GM12864 (cell line): ENCODE data around the gene LBX2.

ENCODE experiments used
- DNase-seq: peaks from one replicate; pipeline ENCODE4 v3.0.0-alpha.2; 2011; ENCODE audit warnings: low read depth
- H3K4me3 ChIP-seq: 2 replicates; pipeline ENCODE4 v1.5.1; 2011; ENCODE audit warnings: mild to moderate bottlenecking, low read depth, low read length, control low read depth
- TF ChIP-seq, protein P1 (sequence below): IDR thresholded peaks from 2 replicates; pipeline ENCODE4 v1.5.1; 2011; ENCODE audit warnings: low read depth, mild to moderate bottlenecking, moderate library complexity, low read length, control low read depth, inconsistent platforms; ENCODE audit errors: missing control alignments

LBX2 gene

DNA sequence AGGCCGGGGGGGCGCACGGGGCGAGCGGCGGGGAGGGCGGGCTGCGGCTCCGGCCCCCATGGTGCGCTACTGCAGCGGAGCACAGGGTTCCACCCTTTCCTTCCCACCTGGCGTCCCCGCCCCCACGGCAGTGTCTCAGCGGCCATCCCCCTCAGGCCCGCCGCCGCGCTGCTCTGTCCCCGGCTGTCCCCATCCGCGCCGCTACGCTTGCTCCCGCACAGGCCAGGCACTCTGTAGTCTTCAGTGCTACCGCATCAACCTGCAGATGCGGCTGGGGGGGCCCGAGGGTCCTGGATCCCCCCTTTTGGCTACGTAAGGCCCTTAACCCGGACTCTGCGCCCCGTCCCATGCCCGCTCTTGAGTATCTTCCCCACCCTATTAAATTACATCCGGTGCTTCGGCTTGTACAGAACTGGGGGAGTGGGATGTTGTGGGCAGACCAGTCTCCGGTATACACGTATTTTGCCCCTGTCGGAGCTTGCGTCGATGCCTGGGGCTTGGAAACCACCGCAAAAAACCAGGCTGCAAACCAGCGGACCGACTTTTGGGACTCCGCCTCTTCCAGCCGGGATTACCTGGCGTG lies 41.8 kb downstream of the LBX2 start:
- TF ChIP-seq, protein P1, sequence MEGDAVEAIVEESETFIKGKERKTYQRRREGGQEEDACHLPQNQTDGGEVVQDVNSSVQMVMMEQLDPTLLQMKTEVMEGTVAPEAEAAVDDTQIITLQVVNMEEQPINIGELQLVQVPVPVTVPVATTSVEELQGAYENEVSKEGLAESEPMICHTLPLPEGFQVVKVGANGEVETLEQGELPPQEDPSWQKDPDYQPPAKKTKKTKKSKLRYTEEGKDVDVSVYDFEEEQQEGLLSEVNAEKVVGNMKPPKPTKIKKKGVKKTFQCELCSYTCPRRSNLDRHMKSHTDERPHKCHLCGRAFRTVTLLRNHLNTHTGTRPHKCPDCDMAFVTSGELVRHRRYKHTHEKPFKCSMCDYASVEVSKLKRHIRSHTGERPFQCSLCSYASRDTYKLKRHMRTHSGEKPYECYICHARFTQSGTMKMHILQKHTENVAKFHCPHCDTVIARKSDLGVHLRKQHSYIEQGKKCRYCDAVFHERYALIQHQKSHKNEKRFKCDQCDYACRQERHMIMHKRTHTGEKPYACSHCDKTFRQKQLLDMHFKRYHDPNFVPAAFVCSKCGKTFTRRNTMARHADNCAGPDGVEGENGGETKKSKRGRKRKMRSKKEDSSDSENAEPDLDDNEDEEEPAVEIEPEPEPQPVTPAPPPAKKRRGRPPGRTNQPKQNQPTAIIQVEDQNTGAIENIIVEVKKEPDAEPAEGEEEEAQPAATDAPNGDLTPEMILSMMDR: no peak
- DNase-seq: peak; percentile 53
- H3K4me3 ChIP-seq: peak overlapping the region; percentile 78

DNA sequence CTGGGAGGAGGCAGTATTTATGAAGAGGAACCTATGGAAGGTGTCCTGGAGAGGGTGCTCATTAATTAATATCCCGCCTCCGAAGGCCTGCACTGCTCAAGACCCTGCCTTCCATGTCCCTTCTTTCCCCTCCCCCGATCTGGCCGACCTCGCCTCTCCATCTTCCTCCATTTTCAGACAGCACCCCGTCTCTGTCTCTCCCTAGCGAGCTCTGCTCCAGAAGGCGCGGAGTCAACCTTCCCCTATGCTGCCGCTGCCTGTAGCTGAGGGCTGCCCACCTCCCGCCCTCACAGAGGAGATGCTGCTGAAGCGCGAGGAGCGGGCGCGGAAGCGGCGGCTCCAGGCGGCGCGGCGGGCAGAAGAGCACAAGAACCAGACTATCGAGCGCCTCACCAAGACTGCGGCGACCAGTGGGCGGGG lies 42.3 kb downstream of the LBX2 start:
- H3K4me3 ChIP-seq: peak overlapping the region; percentile 78
- TF ChIP-seq, protein P1: no peak
- DNase-seq: no peak

DNA sequence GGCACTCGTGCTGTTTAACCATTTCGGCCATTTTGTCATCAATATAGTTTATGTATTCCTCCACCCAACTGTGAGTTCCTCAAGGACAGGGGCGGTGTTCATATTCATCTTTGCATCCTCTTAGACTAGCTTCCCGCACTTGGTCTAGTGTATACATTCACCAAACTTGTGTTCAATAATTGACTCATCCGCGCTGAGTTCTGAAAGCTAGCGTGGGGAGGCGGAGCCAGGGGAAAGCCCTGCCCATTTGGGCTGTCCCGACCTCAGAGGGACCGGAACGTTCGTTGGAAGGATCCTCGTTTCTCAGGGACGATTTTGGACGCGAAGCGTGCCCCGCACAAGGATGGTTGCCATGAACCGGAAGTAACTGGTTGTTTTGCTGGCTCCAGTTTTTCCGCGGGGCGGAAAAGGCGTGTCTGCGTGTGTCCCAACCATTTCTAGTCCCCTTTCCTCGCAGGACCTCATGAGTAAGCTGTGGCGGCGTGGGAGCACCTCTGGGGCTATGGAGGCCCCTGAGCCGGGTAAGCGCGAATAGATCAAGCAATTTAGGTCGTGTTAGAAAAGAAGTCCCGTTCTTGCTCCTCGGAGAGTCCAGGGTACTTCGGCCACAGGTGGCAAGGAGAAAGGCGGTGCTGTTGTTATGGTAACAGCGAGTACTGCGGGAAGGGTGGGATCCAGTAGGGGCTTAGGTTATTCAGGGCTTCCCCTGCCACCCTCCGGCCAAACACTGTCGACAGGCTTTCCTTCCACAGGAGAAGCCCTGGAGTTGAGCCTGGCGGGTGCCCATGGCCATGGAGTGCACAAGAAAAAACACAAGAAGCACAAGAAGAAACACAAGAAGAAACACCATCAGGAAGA lies 44.5 kb downstream of the LBX2 start, which contains the start of gene INO80B:
INO80B (plus strand) TSS at position 434 of the 858 bp plus-strand sequence; CDS start at position 464, 30 bp downstream.
- H3K4me3 ChIP-seq: peak within 1 kb of the TSS; percentile 77
- TF ChIP-seq, protein P1: no peak
- DNase-seq: peak; percentile 98

DNA sequence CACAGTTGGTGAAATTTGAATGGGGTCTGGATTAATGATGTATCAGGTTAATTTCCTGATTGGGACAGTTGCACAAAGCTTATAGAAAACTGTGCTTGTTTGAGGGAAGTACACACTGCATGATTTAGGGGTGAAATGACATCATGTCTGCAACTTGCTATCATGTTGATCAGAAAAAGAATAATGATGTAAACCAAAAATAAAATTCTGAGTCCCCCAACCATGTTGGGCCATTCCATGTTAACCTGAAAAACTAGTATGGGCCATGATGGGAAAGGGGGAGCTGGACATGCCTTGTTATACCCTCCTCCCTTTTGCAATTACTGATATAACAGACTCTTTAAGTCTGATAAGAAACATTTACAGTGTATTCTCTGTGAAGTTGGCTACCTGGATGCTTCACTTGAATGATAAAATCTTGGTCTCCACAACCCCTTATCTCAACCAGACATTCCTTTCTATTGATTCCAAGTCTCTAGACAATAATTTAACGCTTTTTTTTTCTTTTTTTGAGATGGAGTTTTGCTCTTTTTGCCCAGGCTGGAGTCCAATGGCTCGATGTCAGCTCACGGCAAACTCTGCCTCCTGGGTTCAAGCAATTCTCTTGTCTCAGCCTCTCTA lies 48.7 kb downstream of the LBX2 start:
- TF ChIP-seq, protein P1: no peak
- no peak for DNase-seq
- H3K4me3 ChIP-seq: no peak overlapping the region

DNA sequence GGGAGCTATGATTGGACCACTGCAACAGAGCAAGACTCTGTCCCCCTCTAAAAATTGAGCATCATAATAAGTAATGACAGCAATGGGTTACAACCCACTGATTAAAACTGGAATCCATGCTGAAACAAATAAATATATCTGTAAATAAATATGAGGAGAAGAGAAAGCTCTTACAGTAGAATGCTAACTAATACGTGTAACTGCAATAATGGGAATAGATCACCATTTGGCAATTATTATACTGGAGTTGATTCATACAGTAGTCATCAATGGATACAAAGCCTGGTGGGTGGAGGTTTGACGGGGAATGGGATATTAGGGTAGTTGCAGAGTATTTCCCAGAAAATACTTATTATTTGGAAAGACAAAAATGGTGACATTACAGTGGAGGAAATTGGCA lies 50.6 kb downstream of the LBX2 start:
- TF ChIP-seq, protein P1: no peak
- DNase-seq: no peak
- H3K4me3 ChIP-seq: no peak overlapping the region
